ENCODE results near the gene TMEM181.
"Not testable (repeated sequence)": the region's sequence is repeated elsewhere in the genome, so short reads cannot be mapped to it uniquely, and the experiment has no call there.

Gene TMEM181

DNA sequence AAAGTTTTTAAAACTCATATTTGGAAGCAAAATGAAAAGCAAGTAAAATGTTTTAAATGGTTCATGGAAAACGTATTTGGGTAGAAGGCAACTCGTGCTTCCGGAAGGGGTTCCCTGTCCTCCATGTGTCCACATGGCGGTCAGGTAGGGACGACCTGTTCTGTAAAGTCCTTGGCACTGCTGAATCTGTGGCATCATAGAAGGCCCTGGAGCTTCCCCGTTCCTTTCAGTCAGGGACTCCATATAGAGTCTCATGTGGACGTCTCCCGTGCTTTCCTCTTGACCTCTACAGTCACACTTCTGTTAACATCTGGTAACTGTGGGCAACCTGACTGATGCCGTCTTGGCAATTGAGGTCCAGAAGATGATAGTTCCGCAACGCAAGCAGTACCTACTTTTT, 73.2 kb downstream of the TMEM181 start:
- DNase-seq (ENCODE audit: extremely low read depth in 1 of 2, low read depth in 1 of 2) = no peak

DNA sequence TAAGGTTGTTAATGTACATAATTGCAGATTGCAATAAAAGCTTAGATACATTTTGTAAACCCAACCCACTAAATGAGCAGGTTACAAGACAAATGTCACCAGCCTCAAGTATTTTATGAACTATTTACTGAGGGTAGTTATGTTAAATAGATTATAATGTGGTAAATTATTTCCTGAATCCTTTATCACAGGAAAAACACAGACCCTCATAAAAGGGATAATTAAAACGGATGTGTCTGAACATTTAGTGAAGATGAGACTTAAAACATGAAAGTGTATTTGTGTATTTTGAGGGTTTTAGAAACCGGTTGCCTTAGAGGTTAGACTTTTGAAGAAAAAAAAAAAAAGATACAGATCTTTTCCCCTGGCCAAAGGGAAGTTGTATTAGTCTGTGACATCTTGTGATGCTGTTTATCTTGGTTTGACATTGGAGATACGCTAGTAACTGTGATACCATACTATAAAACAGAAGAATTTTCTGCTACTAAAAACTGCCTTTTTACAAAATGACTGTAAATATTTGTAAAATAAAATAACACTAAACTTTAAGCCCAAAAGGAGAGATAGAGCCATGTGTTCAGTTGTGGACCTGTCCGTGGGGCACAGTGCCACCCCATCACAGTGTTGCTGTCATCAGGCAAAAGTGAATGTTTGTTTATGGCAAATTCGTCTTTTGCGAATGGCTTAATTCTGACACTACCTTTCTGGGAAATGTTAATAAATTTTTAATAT, 75.0 kb downstream of the TMEM181 start:
- no peak for DNase-seq (ENCODE audit: extremely low read depth in 1 of 2, low read depth in 1 of 2)

DNA sequence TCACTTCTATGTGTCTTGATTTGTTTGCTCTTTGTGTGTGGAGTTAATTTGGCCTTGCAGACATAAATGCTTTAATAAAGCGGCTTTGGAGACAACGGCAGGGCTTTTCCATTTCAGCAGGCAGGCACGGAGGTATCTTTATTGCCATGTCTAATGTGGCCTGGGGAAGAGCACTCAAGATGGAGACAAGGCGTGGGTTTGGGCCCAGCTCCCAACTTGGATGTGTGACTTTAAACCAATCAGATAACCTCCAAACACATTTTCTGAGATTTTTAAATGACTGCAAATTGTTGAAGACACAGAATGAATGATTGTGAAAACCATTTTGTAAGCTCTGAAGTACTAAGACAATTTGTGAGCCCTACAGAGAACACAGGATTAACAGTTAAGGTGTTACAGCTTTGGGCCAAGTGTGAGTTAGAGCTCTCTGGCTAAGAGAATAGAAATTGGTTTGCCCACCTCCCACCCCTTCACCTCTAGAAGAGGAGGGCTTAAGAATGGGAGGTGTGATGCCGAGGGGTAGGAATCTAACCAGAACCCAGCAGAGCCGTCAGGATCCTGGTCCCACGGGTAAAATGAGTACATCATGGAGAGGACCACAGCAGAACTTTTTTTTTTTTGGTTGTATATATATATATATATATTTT, 75.7 kb downstream of the TMEM181 start:
- no peak for DNase-seq (ENCODE audit: extremely low read depth in 1 of 2, low read depth in 1 of 2)

DNA sequence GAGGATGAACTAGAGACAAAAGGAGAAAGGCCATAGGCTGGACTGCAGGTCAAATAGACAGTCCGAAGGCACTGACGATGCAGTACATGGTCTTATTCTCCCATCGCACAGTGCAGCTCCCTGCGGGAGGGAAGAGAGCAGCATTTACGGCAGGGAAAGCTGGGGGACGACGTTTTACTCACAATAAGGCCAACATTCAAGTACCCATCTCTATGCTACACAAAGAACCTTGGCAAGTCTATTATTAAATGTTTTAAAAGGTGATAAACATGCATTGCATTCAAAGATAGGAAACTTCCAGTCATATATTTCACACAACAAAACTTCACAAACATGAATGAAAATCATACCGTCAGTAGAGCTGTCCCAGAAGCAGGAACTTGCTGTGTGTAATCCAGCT, 76.9 kb downstream of the TMEM181 start:
- DNase-seq (ENCODE audit: extremely low read depth in 1 of 2, low read depth in 1 of 2) = no peak

DNA sequence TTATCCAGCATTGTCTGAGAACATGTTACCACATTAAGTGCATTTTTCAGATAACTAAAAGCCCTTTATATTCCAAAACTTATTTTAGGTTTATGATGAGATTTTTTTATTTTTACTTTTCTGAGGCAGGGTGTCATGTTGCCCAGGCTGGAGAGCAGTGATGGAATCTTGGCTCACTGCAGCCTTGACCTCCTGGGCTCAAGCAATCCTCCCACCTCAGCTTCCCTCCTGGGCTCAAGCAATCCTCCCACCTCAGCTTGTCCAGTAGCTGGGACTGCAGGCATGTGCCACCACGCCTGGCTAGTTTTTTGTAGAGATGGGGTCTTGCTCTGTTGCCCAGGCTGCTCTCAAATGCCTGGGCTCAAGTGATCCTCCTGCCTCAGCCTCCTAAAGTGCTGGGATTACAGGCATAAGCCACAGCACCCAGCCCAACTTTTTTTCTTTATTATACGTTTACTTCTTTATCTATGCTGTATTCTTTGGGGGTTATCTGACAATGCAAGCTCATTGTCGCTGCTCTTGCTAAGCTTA, 78.5 kb downstream of the TMEM181 start:
- DNase-seq (ENCODE audit: extremely low read depth in 1 of 2, low read depth in 1 of 2) = no peak

DNA sequence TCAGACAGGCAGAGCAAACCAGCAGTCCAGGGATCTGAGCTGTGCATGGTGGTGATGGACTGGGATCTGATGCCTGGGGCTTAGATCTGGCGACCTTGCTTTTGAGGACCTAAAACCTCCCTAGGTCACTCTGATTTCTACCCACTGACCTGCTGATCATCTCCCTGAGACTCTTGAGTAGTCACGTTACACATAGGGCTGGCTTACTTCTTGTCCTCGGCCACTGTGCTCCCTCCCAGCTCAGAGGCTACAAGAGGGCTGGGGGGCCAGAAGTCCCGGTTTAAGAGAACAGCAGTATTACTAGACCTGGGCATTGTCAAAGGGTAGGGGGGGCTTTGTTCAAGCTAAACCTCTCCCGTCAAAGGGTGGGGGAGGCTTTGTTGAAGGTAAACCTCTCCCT, 79.2 kb downstream of the TMEM181 start:
- DNase-seq (ENCODE audit: extremely low read depth in 1 of 2, low read depth in 1 of 2) = no peak

DNA sequence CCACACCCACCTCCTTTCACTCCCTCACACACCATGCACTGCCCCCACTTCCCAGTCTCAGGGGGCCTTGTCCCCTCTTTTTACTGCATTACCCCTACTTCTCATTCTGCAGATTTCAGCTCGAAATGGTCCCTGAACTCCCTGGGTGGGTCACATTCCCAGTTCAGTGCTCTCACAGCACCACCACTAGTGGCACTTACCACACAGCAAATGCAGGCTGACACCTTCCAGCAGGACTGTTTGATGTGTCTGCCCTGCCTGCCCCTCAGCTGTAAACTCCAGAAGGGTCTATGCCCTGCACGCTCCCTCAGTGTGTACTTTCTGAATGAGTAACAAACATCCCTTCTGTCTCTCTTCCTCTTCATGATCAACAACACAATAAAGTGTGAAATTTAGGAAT, 80.6 kb downstream of the TMEM181 start:
- no peak for DNase-seq (ENCODE audit: extremely low read depth in 1 of 2, low read depth in 1 of 2)

DNA sequence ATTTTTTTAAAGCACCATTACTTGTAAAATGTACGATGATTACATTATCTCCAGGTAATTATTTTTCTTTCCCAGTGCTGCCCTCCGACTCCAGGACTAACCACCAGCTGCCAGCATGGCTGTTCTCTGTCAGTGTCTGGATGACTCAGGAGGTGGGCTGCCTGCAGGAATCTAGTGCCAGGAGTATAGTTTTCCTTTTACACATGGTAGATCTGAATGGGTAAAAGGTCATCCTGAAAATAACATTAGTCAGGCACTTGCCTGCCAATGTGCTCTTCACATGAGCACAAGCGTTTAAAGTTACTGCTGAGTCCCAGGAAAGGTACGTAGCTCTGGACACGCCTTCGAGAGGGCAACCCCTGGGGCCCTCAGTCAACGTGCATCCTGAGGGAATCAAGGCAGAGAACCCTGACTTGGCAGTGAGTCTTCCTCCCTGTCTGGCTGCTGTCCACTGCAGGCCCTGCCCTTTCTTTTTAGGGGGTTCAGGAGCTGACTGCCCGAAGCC, 82.3 kb downstream of the TMEM181 start:
- no peak for DNase-seq (ENCODE audit: extremely low read depth in 1 of 2, low read depth in 1 of 2)

DNA sequence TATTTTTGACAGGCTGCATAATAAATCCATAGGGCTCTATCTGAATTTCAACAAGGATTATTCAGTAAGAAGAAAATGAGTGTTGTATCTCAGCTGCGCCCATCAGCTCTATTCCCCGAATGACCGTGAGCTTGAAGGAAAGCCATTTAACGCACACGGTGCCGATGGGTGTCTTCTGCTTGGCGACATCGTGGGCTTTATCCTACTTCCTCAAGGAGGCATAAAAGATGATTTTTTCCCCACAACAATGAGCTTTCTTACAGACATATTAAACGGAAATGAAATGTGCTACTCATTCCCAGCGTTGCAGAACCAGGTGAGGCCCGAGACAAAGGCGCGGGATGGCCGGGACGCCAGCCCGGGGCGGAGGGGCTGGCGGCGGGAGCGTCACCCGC, 83.9 kb downstream of the TMEM181 start:
- DNase-seq (ENCODE audit: extremely low read depth in 1 of 2, low read depth in 1 of 2) = no peak

DNA sequence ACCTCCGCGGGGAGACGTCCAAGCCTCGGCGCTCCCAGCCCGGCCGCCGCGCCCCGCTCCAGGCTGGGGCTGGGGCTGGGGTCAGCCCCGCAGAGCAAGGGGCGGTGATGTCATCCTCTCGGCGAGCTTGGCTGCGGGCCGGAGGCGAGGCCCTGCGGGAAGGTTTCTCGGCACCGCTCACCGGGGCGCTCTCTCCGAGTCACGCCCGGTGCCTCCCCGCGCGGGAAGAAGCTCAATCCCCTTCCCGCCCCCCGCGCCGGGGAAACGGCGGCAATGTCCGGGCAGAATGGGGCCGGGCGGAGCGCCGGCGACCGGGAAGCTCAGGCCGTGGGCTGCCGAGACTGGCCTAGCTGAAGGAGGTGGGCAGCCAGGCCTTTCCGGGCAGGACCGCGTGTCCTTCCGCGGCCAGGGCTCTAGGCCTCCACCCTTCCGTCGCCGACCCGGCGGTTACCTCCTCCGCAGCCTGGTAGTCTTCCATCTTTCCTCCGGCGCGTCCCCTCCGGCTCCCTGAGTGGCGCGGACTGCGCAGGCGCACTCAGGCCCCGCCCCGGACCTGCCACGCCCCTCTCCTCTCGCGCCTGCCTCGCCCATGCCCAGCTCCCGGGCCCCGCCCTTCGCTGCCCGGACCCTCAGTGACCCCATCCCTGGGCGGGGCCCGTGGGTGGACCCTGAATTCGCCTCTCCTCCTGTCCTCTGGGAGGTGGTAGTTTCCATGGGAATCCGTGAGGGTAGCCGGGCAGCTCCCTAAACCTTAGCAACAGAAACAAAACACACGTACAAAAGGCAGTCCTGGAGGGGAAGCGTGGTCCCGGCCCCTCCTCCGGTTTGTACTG, 84.6 kb downstream of the TMEM181 start, which contains the start of gene DYNLT1:
DYNLT1 (minus strand) TSS at position 513 of the 833 bp plus-strand sequence; CDS start at position 478, 35 bp downstream.
- DNase-seq (ENCODE audit: extremely low read depth in 1 of 2, low read depth in 1 of 2) = peak; percentile 60 to 84

DNA sequence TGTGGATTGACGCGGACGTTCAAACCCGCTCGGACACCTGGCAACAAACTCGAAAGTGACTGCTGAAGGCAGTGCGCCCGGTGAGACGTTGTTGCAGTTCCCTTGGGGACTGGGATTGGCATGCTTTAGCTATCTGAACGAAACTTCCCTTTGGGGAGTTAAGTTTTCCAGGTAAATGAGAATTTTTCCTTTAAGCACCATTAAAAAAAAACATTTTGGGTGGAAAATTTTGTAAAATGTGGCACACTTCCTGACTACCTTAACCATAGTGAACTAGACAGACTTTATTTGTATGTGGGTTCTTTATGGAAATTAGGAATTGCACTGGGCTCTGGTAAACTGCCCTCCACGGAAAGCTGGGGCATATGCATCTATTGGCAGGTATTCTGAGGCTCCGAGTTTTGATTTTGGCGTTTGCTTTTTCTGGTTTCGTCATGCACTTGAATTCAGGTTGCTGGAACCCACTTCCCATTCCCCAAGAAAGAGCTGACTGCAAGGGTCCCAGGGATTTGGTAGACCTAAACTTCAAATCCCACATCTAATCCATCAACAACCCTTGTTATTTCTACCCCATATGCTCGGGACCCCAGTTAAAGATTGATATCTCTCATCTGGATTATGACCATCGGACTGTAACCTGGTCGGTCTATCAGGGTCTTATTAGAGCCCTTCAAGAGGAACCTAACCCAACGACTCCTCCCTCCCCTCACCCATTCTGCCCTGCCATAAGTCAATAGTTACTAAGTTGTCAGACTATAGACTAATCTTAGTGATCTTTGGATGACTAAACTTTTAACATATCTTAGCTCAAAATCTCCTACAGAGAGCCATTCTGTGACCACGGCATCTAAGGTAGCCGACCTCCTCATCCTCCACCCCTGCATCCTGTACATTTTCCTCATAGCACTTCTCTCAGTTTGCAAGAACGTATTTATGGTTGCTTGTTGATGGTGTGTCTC, 85.5 kb downstream of the TMEM181 start:
- no peak for DNase-seq (ENCODE audit: extremely low read depth in 1 of 2, low read depth in 1 of 2)

DNA sequence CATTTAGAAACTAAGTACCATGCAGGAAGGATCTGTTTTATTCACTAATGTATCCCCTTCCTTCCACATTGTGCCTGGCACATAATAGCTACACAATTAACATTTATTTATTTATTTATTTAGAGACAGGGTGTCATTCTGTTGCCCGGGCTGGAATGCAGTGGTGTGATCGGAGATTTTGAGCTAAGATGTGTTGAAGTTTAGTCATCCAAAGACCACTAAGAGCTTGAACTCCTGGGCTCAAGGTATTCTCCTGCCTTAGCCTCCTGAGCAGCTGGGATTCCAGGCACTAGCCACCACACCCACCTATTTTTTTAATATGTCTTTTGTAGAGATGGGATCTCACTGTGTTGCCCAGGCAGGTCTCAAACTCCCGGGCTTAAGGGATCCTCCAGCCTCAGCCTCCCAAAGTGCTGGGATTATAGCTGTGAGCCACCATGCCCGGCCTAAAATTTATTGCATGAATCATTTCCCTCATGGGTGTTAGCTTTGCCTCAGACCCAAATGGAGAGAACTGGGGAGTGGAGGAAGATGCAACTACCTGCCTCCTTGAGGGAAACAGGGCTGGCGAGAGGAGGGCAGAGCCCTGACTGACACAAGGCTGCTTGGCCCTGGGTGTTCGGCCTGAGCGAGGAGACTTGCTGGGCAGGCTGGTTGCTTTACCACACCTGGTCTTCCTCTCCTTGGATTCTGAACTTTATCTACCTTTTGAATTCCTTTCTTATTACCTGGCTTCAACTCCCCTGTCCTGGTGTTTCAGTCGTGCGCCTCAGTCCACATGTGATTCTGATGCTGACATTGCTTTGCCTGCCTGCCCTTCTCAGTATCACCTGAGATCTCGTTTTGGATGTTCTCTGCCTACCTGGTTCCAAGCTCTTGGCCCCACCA, 86.4 kb downstream of the TMEM181 start:
- DNase-seq (ENCODE audit: extremely low read depth in 1 of 2, low read depth in 1 of 2) = no peak

DNA sequence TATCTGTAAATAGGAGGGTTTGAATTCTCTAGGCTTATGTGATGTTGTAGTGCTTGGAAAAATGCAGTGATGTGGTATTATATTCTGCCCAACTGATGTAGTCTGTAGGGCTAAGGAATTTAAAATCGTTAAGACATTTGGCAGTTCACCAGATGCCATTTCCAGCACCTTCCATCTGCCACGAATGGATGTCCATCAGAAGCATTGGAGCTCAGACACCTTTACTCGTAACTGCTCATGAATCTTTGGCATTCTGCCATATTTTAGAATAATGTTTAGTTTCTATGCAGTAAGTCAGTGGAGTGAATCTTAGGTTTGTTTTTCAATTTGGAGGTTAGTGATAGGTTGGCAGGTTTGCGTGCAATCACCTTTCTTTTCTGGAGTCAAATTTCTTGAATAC, 87.6 kb downstream of the TMEM181 start:
- DNase-seq (ENCODE audit: extremely low read depth in 1 of 2, low read depth in 1 of 2) = no peak

DNA sequence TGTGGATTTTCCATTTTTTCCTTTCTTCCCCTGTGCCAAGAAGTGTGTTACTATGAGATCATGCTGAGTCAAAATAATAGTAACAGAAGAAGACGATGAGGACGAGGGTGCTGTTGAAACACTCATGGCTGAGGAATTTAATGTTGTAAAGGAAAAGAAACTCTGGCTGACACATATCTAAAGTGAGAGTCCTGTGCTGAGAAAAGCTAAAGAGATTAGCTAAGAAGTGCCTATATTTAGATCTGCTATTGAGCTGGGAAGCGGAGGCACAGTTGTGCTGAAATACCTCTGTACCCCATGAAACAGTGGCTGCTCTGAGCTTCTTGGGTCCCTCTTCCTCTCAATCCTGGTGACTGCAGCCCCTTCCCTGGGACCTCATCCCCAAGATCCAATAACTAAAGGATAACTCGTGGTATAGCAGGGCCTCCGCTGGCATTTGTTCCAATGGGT, 88.8 kb downstream of the TMEM181 start:
- DNase-seq (ENCODE audit: extremely low read depth in 1 of 2, low read depth in 1 of 2) = no peak

DNA sequence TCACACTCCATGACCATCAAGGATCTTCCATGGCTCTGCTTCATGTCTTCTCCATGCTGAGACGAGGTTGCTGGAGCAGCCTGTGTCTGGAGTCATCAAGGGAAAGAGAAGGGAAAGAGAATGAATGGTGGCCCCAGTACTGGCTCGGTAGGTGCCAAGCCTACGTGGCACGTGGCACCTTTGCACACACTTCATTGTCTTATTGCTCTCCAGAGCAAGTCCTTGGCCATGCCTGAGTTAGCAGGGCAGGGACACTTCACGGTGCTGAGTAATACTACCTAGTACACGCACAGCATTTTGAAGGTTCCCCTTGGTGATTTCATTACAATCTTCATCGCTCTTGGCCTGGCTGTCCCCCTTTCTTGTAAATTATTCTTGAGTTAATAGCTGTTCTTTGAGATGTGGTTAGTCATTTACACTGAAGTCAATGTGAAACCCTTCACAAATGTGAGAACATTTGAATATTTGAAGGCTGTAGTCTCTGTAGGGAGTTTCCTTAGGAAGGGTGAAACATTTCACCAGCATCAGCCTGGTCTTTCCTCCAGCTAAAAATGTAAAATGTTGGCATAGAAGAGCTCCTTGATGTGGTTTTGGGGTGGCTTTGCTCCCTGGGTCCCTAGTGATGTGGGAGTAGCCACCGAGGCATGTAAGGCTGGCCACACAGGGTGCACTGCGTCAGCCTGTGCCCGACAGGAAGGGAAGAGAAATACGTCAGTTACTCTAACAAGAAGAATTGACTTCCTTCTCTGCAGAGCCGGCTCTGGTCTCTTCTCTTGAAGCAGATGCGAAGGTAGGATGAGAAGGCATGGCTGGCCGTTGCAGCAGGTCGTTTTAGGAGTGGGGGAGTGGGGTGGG, 89.6 kb downstream of the TMEM181 start, which contains the start of gene SYTL3:
SYTL3 (plus strand) TSS at position 766 of the 855 bp plus-strand sequence. CDS start 13,215 bp downstream, outside the sequence.
- DNase-seq (ENCODE audit: extremely low read depth in 1 of 2, low read depth in 1 of 2) = peak; percentile 37 to 77

DNA sequence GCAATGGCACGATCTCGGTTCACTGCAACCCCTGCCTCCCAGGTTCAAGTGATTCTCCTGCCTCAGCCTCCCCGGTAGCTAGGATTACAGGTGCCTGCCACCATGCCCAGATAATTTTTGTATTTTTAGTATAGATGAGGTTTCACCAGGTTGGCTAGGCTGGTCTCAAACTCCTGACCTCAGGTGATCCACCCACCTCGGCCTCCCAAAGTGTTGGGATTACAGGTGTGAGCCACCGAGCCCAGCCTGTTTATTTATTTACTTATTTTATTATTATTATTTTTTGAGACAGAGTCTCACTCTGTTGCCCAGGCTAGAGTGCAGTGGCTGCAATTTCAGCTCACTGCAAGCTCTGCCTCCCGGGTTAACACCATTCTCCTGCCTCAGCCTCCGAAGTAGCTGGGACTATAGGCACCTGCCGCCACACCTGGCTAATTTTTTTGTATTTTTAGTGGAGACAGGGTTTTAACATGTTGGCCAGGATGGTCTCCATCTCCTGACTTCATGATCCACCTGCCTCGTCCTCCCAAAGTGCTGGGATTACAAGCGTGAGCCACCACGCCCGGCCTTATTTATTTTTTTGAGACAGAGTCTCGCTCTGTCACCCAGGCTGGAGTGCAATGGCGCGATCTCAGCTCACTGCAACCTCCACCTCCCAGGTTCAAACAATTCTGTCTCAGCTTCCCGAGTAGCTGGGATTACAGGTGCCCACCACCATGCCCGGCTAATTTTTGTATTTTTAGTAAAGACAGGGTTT, 92.3 kb downstream of the TMEM181 start:
- not testable (repeated sequence) for DNase-seq (ENCODE audit: extremely low read depth in 1 of 2, low read depth in 1 of 2)

Data from activated CD8-positive, alpha-beta memory T cell treated with anti-CD3 and anti-CD28 coated beads for 1 hour (primary cell).